Measurements from ENCODE around the gene PRKCE.
A peak's percentile ranks its signal among the peaks of the same experiment; 100 is the strongest.

PRKCE gene

GRCh38 chr2:46087492-46087891 lies 436.0 kb downstream of the PRKCE start:
- peak; percentile 51 for DNase-seq

- DNase-seq: no peak
These were observed 439.5 kb downstream of the PRKCE start for GRCh38 chr2:46091004-46091403.

GRCh38 chr2:46091961-46092667 lies 440.6 kb downstream of the PRKCE start:
- no peak for DNase-seq

GRCh38 chr2:46094689-46095088 lies 443.2 kb downstream of the PRKCE start:
- no peak for DNase-seq

GRCh38 chr2:46095830-46096229 lies 444.4 kb downstream of the PRKCE start:
- DNase-seq: no peak

- no peak for DNase-seq
These were observed 444.8 kb downstream of the PRKCE start for GRCh38 chr2:46096260-46096659.

- DNase-seq: peak; percentile 96
These were observed 446.4 kb downstream of the PRKCE start for GRCh38 chr2:46097714-46098480.

GRCh38 chr2:46098621-46099062 lies 447.2 kb downstream of the PRKCE start:
- peak; percentile 91 for DNase-seq

- no peak for DNase-seq
These were observed 450.2 kb downstream of the PRKCE start for GRCh38 chr2:46101557-46102220.

GRCh38 chr2:46106690-46107089 lies 455.2 kb downstream of the PRKCE start:
- DNase-seq: no peak

- DNase-seq: no peak
These were observed 463.5 kb downstream of the PRKCE start for GRCh38 chr2:46114996-46115395.

- DNase-seq: no peak
These were observed 464.7 kb downstream of the PRKCE start for GRCh38 chr2:46116150-46116549.

- peak; percentile 55 for DNase-seq
These were observed 465.1 kb downstream of the PRKCE start for GRCh38 chr2:46116553-46116991.

GRCh38 chr2:46117379-46117778 lies 465.9 kb downstream of the PRKCE start:
- DNase-seq: peak; percentile 40

- DNase-seq: no peak
These were observed 466.5 kb downstream of the PRKCE start for GRCh38 chr2:46117994-46118393.

GRCh38 chr2:46118656-46119371 lies 467.3 kb downstream of the PRKCE start:
- DNase-seq: peak; percentile 37

GRCh38 chr2:46119453-46119852 lies 468.0 kb downstream of the PRKCE start:
- peak; percentile 56 for DNase-seq

GRCh38 chr2:46120792-46121555 lies 469.5 kb downstream of the PRKCE start:
- DNase-seq: no peak

GRCh38 chr2:46122318-46122976 lies 471.0 kb downstream of the PRKCE start:
- DNase-seq: no peak

- no peak for DNase-seq
These were observed 471.5 kb downstream of the PRKCE start for GRCh38 chr2:46123013-46123412.

- no peak for DNase-seq
These were observed 474.3 kb downstream of the PRKCE start for GRCh38 chr2:46125798-46126197.

Measured in fibroblast of skin of back (primary cell).